GM20431 (cell line): ENCODE results near the gene EDEM3.
"Not testable (repeated sequence)": the region's sequence is repeated elsewhere in the genome, so short reads cannot be mapped to it uniquely, and the experiment has no call there.

Experiments used
- in situ Hi-C: fragments of 300-500 bp; cut with MseI, MboI; formaldehyde crosslinking; loops from one replicate; pipeline ENCODE4 v1.15.0; 2020; ENCODE audit warnings: low sequenced_read_pairs; ENCODE audit not compliant: unreplicated experiment

Gene EDEM3

GRCh38 chr1:184770181-184770979 lies 15.7 kb upstream of the EDEM3 start:
- in situ Hi-C loops: no loop called here

GRCh38 chr1:184769241-184769640 lies 14.6 kb upstream of the EDEM3 start:
- in situ Hi-C loops: no loop called here

DNA sequence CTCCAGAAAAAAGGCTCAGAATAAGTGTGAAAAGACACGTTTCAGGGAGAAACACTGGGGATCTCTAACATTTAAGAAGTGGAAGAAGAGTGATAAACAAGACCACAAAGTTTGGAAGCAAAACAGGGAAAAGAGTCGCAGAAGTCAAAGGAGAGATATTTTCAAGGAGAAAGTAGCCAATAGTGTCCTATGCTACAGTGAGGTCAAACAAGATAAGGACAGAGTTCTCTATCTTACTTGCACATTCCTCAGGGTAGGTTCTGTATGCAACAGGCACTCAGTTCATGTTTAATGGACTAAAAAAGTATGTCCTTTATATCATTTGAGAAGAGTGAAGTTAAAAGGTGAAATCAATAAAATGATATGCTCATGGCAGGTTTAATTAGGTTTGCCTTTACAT lies 13.8 kb upstream of the EDEM3 start:
- in situ Hi-C loops: no loop called here

- in situ Hi-C loops: no loop called here
These were observed 12.9 kb upstream of the EDEM3 start for GRCh38 chr1:184767591-184767990.

GRCh38 chr1:184764483-184764882 lies 9.8 kb upstream of the EDEM3 start:
- in situ Hi-C loops: no loop called here

- in situ Hi-C loops: not testable (repeated sequence)
These were observed 8.9 kb upstream of the EDEM3 start for GRCh38 chr1:184763520-184763919.

- in situ Hi-C loops: no loop called here
These were observed 7.4 kb upstream of the EDEM3 start for GRCh38 chr1:184761969-184762485.

GRCh38 chr1:184759651-184760050 lies 5.0 kb upstream of the EDEM3 start:
- in situ Hi-C loops: no loop called here

DNA sequence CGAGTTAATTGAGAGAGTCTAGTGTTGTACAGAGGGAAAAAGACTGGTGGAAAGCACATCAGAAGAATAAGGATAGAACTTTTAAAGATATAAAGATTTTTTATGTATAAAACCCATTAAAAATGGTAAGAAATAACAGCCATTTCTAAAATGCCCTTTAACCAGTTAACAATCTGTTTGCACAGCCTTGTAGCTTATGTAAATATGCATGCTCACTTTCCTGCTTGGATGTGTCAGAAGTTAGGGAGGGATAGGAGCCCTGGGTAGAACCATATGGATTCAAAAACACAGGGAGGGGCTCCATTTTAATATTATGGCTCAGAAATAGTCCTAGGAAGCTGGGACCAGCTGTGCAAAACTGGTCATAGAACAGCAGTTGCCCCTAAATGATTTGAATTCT lies 4.5 kb upstream of the EDEM3 start:
- in situ Hi-C loops: no loop called here

DNA sequence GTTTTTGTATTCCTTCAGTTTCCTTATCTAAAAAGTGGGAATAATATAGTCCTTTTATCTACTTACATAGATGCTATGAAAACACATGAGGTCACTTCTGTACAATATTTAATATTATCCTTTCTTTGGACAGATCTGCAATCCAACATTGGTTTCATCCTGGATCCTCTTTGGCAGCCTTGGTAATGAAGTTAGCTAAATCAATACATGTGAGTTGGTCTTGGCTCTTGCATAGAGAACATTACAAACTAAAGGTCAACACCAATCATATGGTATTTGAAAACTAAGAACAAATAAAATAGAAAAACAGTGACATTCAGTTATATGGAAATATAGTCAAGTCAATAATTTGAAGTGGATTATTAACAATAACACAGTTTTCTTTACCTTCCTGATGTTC lies 3.2 kb upstream of the EDEM3 start:
- in situ Hi-C loops: no loop called here

DNA sequence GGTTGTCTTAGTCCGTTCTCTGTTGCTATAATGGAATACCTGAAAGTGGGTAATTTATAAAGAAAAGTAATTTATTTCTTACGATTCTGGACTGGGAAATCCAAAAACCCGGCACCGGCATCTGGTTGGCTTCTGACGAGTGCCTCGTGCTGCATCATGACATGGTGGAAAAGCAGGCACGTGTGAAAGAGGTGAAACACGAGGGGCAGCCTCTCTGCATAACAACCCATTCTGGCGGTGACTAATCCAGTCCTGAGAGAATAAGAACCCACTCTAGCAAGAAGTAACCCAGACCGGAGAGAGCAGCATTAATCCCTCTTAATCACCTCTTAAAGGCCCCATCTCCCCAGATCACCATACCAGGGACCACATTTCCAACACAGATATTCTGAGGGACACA lies 2.7 kb upstream of the EDEM3 start:
- in situ Hi-C loops: no loop called here

DNA sequence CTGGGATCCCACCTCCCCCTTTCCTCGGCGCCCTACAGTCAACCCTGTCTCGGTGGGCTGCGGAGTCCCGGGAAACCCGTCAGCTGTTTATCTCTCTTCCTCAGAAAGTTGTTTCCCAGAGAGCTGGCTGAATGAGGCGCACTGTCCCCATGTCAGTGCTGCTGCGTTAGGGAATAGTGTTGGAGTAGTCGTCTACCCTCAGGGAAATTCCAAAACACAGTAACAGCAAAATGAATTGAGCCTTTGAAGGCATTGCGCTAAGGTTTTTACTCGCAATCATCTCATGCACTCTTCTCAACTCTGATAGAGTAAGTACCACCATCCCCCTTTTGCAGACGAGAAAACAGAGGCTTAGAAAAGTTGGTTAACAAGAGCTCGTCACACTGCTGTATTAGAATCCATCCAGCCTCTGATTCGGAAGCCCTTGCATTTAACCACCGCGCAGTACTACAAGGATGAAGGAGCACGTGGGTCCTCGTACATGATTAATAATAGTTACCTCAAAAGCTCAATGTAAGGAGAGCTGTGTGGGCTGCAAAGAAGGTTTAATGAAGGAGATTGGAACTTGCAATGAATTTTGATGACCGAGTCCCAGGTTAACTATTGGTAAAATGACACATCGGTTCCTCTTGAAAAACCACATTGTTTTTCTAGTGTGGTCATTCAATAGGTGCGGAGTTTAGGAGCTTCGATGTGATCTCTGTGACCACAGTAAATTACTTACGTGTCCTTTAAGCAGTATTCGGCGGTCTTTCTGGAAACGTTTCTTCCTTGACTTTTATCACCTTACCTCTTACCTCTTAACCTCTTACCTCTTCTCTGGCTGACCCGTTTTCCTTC lies 788 bp upstream of the EDEM3 start:
- in situ Hi-C loops: no loop called here

GRCh38 chr1:184753608-184754475 lies 816 bp downstream of the EDEM3 start:
- in situ Hi-C loops: no loop called here

GRCh38 chr1:184753117-184753516 lies 1.5 kb downstream of the EDEM3 start:
- in situ Hi-C loops: no loop called here

GRCh38 chr1:184752656-184753055 lies 2.0 kb downstream of the EDEM3 start:
- in situ Hi-C loops: no loop called here

DNA sequence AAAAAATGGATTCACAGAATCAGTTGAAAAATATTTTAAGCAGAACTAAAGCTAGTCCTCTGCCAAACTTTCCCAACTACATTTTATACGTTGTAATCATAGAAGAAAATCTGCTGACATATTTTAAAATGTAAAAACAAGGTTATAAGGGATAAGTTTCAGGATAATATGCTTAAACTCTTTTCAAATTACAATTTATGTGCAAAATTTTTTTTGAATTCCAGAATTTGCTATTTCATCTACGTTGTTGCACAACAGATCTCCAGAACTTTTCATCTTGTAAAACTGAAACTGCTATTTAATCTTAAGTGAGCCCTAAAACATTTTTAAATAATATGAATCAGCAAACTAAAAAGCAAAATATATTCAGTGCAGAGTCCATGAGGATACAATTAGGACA lies 5.9 kb downstream of the EDEM3 start:
- in situ Hi-C loops: no loop called here

- in situ Hi-C loops: no loop called here
These were observed 7.3 kb downstream of the EDEM3 start for GRCh38 chr1:184747089-184747955.

GRCh38 chr1:184745929-184746638 lies 8.6 kb downstream of the EDEM3 start:
- in situ Hi-C loops: no loop called here

GRCh38 chr1:184745110-184745509 lies 9.5 kb downstream of the EDEM3 start:
- in situ Hi-C loops: no loop called here
